Parathyroid adenoma (tissue), 2 donors: ENCODE measurements around the gene PRKACA.

Experiments used
- H2AFZ ChIP-seq: fragments of 300-600 bp; sonication (generic); one replicate; pipeline ENCODE4 v1.7.0; 2017; ENCODE audit warnings: antibody characterized with exemption, mild to moderate bottlenecking
- H3K27ac ChIP-seq: fragments of 300-600 bp; sonication (generic); one replicate; pipeline ENCODE4 v1.7.0; 2017
- H3K27me3 ChIP-seq: fragments of 300-600 bp; sonication (generic); one replicate; pipeline ENCODE4 v1.7.0; 2017; ENCODE audit warnings: low read length; ENCODE audit not compliant: control insufficient read depth, insufficient read depth
- H3K36me3 ChIP-seq: fragments of 300-600 bp; sonication (generic); one replicate; pipeline ENCODE4 v1.7.0; 2017; ENCODE audit warnings: low read length; ENCODE audit not compliant: control insufficient read depth, insufficient read depth
- H3K4me1 ChIP-seq: fragments of 300-600 bp; sonication (generic); one replicate; pipeline ENCODE4 v1.7.0; 2017; ENCODE audit warnings: control low read depth
- H3K4me2 ChIP-seq: fragments of 300-600 bp; sonication (generic); one replicate; pipeline ENCODE4 v1.7.0; 2017; ENCODE audit warnings: low read length
- H3K4me3 ChIP-seq: fragments of 300-600 bp; sonication (generic); one replicate; pipeline ENCODE4 v1.7.0; 2017; ENCODE audit warnings: low read depth, low read length
- H3K79me2 ChIP-seq: fragments of 300-600 bp; sonication (generic); one replicate; pipeline ENCODE4 v1.7.0; 2017; ENCODE audit warnings: control low read depth
- H3K9ac ChIP-seq: fragments of 300-600 bp; sonication (generic); one replicate; pipeline ENCODE4 v1.7.0; 2017; ENCODE audit warnings: mild to moderate bottlenecking
- H3K9me3 ChIP-seq: fragments of 300-600 bp; sonication (generic); one replicate; pipeline ENCODE4 v1.7.0; 2017; ENCODE audit warnings: low read length; ENCODE audit not compliant: control insufficient read depth
- CTCF ChIP-seq: fragments of 300-600 bp; sonication (generic); IDR thresholded peaks from one replicate; pipeline ENCODE4 v1.7.0; 2017; ENCODE audit warnings: antibody characterized with exemption, mild to moderate bottlenecking
- donor health status: primary hyperparathyroidism.

Gene PRKACA

GRCh38 chr19:14112051-14112808 is 5.3 kb downstream of the PRKACA start:
- Histone ChIP-seq H3K4me1 (peaks cover 20% of the 10 kb centered on the region), H3K79me2 (peaks cover 52% of the 10 kb centered on the region)

GRCh38 chr19:14111486-14111885 is 6.1 kb downstream of the PRKACA start:
- Histone ChIP-seq H2AFZ (no peak overlapping the region), H3K79me2 (peaks cover 45% of the 10 kb centered on the region), H3K4me1 (peaks cover 18% of the 10 kb centered on the region), H3K9ac (no peak overlapping the region), H3K36me3 (no peaks in the 10 kb centered on the region), H3K4me3 (no peak overlapping the region), H3K4me2 (no peak overlapping the region), H3K27ac (no peak overlapping the region), H3K9me3 (no peaks in the 10 kb centered on the region), H3K27me3 (no peaks in the 10 kb centered on the region)
- TF ChIP-seq CTCF: no peak

More at GRCh38 chr19:14112051-14112808, 5.3 kb downstream of the PRKACA start:
- H3K27ac ChIP-seq: peak overlapping the region; percentile 59
- peak overlapping the region; percentile 7 for H2AFZ ChIP-seq
- H3K4me3 ChIP-seq: no peak overlapping the region
- H3K27me3 ChIP-seq: no peaks in the 10 kb centered on the region
- no peak for TF ChIP-seq CTCF
- H3K9me3 ChIP-seq: no peaks in the 10 kb centered on the region
- H3K4me2 ChIP-seq: no peak overlapping the region
- H3K9ac ChIP-seq: no peak overlapping the region
- no peaks in the 10 kb centered on the region for H3K36me3 ChIP-seq

- peaks cover 10% of the 10 kb centered on the region for H3K4me1 ChIP-seq
- TF ChIP-seq CTCF: no peak
- no peaks in the 10 kb centered on the region for H3K27me3 ChIP-seq
- H2AFZ ChIP-seq: no peak overlapping the region
- peaks cover 37% of the 10 kb centered on the region for H3K79me2 ChIP-seq
- no peak overlapping the region for H3K9ac ChIP-seq
- H3K36me3 ChIP-seq: no peaks in the 10 kb centered on the region
- no peak overlapping the region for H3K27ac ChIP-seq
- no peak overlapping the region for H3K4me3 ChIP-seq
- no peak overlapping the region for H3K4me2 ChIP-seq
- H3K9me3 ChIP-seq: no peaks in the 10 kb centered on the region
Observed at GRCh38 chr19:14110650-14111049, 6.9 kb downstream of the PRKACA start.

GRCh38 chr19:14107581-14108461 is 9.7 kb downstream of the PRKACA start:
- Histone ChIP-seq H3K27ac (no peak overlapping the region), H3K27me3 (no peaks in the 10 kb centered on the region), H3K9me3 (no peaks in the 10 kb centered on the region), H3K4me3 (no peak overlapping the region), H3K4me2 (no peak overlapping the region), H3K4me1 (peaks cover under 1% of the 10 kb centered on the region), H3K9ac (no peak overlapping the region), H3K79me2 (peaks cover 16% of the 10 kb centered on the region), H3K36me3 (no peaks in the 10 kb centered on the region), H2AFZ (no peak overlapping the region)
- TF ChIP-seq CTCF: no peak
